Heart left ventricle (tissue), 16 donors: ENCODE data around the gene SLC9A9. TPM values are rescaled to one million over a fixed set of nuclear protein-coding genes. Genes with fewer than 3 reads are reported as not detected.

Source experiments
- ATAC-seq, 4 donors: fragments of 200-7000 bp; cut with Tn5 transposase; one replicate each; pipeline ENCODE4 v1.9.1; 2020 to 2022; ENCODE audit warnings: moderate library complexity in 4 of 4, mild to moderate bottlenecking in 3 of 4, moderate number of reproducible peaks in 1 of 4
- DNase-seq, 5 donors: peaks; one replicate each; pipeline ENCODE4 v3.0.0-alpha.2; 2020
- H3K27ac ChIP-seq, 12 donors: fragments of 200-600 bp; sonication (generic) in 4 of 12; one replicate each; pipeline versions ENCODE4 v1.5.0 to v1.8.0; 2016 to 2022; ENCODE audit warnings: mild to moderate bottlenecking in 2 of 12
- H3K27me3 ChIP-seq, 9 donors: fragments of 200-600 bp; sonication (generic) in 2 of 9; one replicate each; pipeline versions ENCODE4 v1.5.1 to v1.8.0; 2016 to 2022; ENCODE audit warnings: mild to moderate bottlenecking in 3 of 9
- H3K36me3 ChIP-seq, 9 donors: fragments of 200-600 bp; sonication (generic) in 2 of 9; one replicate each; pipeline versions ENCODE4 v1.5.0 to v1.8.0; 2018 to 2022; ENCODE audit warnings: mild to moderate bottlenecking in 2 of 9
- H3K4me1 ChIP-seq, 12 donors: fragments of 200-600 bp; sonication (generic) in 4 of 12; one replicate each; pipeline versions ENCODE4 v1.5.0 to v1.8.0; 2016 to 2022; ENCODE audit warnings: mild to moderate bottlenecking in 3 of 12
- H3K4me3 ChIP-seq, 12 donors: fragments of 200-600 bp; sonication (generic) in 4 of 12; one replicate each; pipeline versions ENCODE4 v1.5.0 to v1.8.0; 2017 to 2022; ENCODE audit warnings: mild to moderate bottlenecking in 9 of 12, moderate library complexity in 4 of 12
- H3K9me3 ChIP-seq, 12 donors: fragments of 200-600 bp; sonication (generic) in 4 of 12; one replicate each; pipeline versions ENCODE4 v1.5.0 to v1.8.0; 2016 to 2022; ENCODE audit warnings: mild to moderate bottlenecking in 1 of 12
- CTCF ChIP-seq, 12 donors: fragments of 200-600 bp; sonication (generic) in 4 of 12; IDR thresholded peaks; one replicate each; pipeline versions ENCODE4 v1.5.0 to v1.8.0; 2018 to 2022; ENCODE audit warnings: antibody characterized with exemption in 12 of 12, mild to moderate bottlenecking in 5 of 12
- POLR2A ChIP-seq, 2 donors: fragments of 450-650 bp; IDR thresholded peaks; one replicate each; pipeline ENCODE4 v1.6.1; 2017; ENCODE audit warnings: antibody characterized with exemption in 2 of 2, mild to moderate bottlenecking in 2 of 2, moderate library complexity in 2 of 2
- WGBS, 4 donors: extraction: QIAGEN DNeasy Blood & Tissue Kit in 2 of 4; methylation state at CpG; one replicate each; pipeline versions ENCODE4 v1.1.5 to v1.1.7; 2013 to 2018; 5-methylcytosine and 5-hydroxymethylcytosine counted together
- intact Hi-C, 10 donors: fragments of 100-400 bp; cut with DNase I; formaldehyde crosslinking; loops; one replicate each; pipeline versions ENCODE4 v1.11.1 to v1.14.2; 2022
- polyA plus RNA-seq, 2 donors: library from polyadenylated mRNA; stranded (reverse); fragments of 200-250 nt; gene quantifications; one replicate each; pipeline ENCODE4 v1.2.3, GENCODE V29; 2013
- total RNA-seq, 9 donors: library from RNA; depleted of rRNA in 2 of 9; stranded (reverse); fragments of >200 nt in 2 of 9; fragmentation: NEBNext Ultra II Directional in 3 of 9; extraction: Animal tissue kit (Norgen Biotek cat#: 25700) in 3 of 9; gene quantifications; one replicate each; pipeline versions ENCODE4 v1.1.0 to v1.2.4, GENCODE V29; 2016 to 2023
- donor health status: ischemic (EF 13 %, LVEDD 7.1; RV severe dilation, severe dysfunction).
- donor health status: healthy with polysubstance abuse.
- donor health status: DM: no; HTN: yes; CAD: no.
- donor health status: DM: no; HTN: no; CAD: no.
- donor health status: ischemic (EF 25% LVEDD 6.9; RV normal size, moderate dysfunction).
- donor health status: ischemic (EF 25% LVEDD 5.7; RV mildly dilated, moderate dysfunction).
- donor health status: healthy.
- donor health status: DM: yes; HTN: yes; CAD: no.
- donor health status: ischemic (EF 35%, LVEDD 5.7; RV mildly dilated, moderate dysfunction).
- donor health status: nonischemic (EF 11% LVEDD 7.7; RV severe dilation, severe dysfunction).
- donor health status: DM: yes; HTN: yes; CAD: no.
- donor health status: PGD.
- donor health status: ischemic (EF 29% LVEDD 5.4; RV normal size, mild dysfunction).
- donor health status: nonischemic (EF 23%, LVEDD 6.1; RV moderate dilation, normal function).

Gene SLC9A9
- total and polyA plus RNA-seq, 11 donors, result 0.76 to 17.5 (median 3.3) TPM

GRCh38 chr3:143686638-143687197 lies 161.6 kb downstream of the SLC9A9 start:
- no peak overlapping the region for H3K4me3 ChIP-seq
- H3K36me3 ChIP-seq, result no peaks in the 10 kb centered on the region
- H3K27me3 ChIP-seq, result no peaks in the 10 kb centered on the region
- WGBS, 4 donors, result 54 to 68% (median 58%) methylated on average over 5 of the region's 5 CpGs
- no peaks in the 10 kb centered on the region for H3K9me3 ChIP-seq
- no peak for ATAC-seq
- TF ChIP-seq CTCF (IDR thresholded peaks at IDR 0.05), result no peak
- TF ChIP-seq POLR2A (IDR thresholded peaks at IDR 0.05), result no peak
- H3K27ac ChIP-seq, result no peak overlapping the region
- no peaks in the 10 kb centered on the region for H3K4me1 ChIP-seq
- intact Hi-C loops, result no loop called here
- DNase-seq, result no peak

- intact Hi-C loops, result no loop called here
- ATAC-seq (no peak), DNase-seq (no peak)
- Histone ChIP-seq H3K27me3 (no peaks in the 10 kb centered on the region), H3K36me3 (no peaks in the 10 kb centered on the region), H3K27ac (no peak overlapping the region), H3K4me3 (no peak overlapping the region), H3K4me1 (no peaks in the 10 kb centered on the region), H3K9me3 (no peaks in the 10 kb centered on the region)
- TF ChIP-seq POLR2A (IDR thresholded peaks at IDR 0.05) (no peak), CTCF (IDR thresholded peaks at IDR 0.05) (no peak)
- 22 to 49% (median 40%) methylated on average over 1 of the region's 1 CpG for WGBS, 4 donors
Observed at GRCh38 chr3:143685491-143685890, 162.8 kb downstream of the SLC9A9 start.

- intact Hi-C loops, result loop anchor here in 5 of 10 donors (10.0 kb wide), 3 partner anchors 553 to 623 kb away; partner anchors contain the start of gene CHST2 (in 2 of the 5)
- ATAC-seq, result no peak
- Histone ChIP-seq H3K27ac (no peak overlapping the region), H3K4me3 (no peak overlapping the region), H3K9me3 (no peaks in the 10 kb centered on the region), H3K36me3 (no peaks in the 10 kb centered on the region), H3K27me3 (no peaks in the 10 kb centered on the region), H3K4me1 (peaks cover 0 to 9% (median 0%) of the 10 kb centered on the region in 12 donors)
- DNase-seq, result no peak
- TF ChIP-seq CTCF (IDR thresholded peaks at IDR 0.05) (no peak), POLR2A (IDR thresholded peaks at IDR 0.05) (no peak)
Observed at GRCh38 chr3:143677430-143677829, 170.8 kb downstream of the SLC9A9 start.

GRCh38 chr3:143676747-143677146 lies 171.5 kb downstream of the SLC9A9 start:
- TF ChIP-seq CTCF (IDR thresholded peaks at IDR 0.05) (no peak), POLR2A (IDR thresholded peaks at IDR 0.05) (no peak)
- DNase-seq, result no peak
- no peak for ATAC-seq
- Histone ChIP-seq H3K4me3 (no peak overlapping the region), H3K27me3 (no peaks in the 10 kb centered on the region), H3K36me3 (no peaks in the 10 kb centered on the region), H3K9me3 (no peaks in the 10 kb centered on the region), H3K4me1 (peaks cover 0 to 9% (median 0%) of the 10 kb centered on the region in 12 donors), H3K27ac (no peak overlapping the region)
- intact Hi-C loops, result loop anchor here in 5 of 10 donors (10.0 kb wide), 3 partner anchors 552 to 622 kb away; partner anchors contain the start of gene CHST2 (in 2 of the 5)
- WGBS, 4 donors, result 68 to 78% (median 76%) methylated on average over 3 of the region's 3 CpGs
